Putamen (tissue), 1 donor: ENCODE measurements around the gene PTCH2.

Experiments
- DNase-seq: peaks from one replicate; pipeline ENCODE4 v3.0.0-alpha.2; 2016; ENCODE audit warnings: low spot score

PTCH2 gene

GRCh38 chr1:44777969-44778635, 65.0 kb downstream of the PTCH2 start:
- no peak for DNase-seq

DNA sequence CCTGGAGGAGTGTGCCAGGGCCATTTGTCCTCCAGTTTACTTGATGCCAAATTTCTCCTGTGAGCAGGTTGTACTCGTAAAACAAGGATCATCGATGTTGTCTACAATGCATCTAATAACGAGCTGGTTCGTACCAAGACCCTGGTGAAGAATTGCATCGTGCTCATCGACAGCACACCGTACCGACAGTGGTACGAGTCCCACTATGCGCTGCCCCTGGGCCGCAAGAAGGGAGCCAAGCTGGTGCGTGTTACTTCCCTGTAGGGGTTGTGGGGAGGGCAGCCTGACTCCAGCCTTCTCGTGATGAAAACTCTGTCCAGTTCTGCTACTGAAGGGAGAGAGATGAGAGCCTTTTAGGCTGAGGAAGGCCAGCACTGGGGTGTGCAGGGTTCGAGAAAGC, 65.5 kb downstream of the PTCH2 start:
- no peak for DNase-seq

DNA sequence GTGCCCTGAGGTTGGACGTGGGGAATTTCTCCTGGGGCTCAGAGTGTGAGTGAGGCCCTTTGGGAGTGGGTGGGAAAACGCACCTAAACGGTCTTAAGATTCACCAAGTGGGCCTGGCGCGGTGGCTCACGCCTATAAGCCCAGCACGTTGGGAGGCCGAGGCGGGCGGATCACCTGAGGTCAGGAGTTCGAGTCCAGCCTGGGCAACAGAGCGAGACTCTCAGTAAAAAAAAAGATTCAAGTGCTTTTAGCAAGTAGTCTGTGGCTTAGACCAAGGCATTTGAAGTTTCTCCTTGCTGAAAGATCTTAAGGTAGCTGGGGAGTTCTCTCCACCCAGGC, 66.4 kb downstream of the PTCH2 start:
- DNase-seq: no peak

- no peak for DNase-seq
Measured at GRCh38 chr1:44775930-44776729, 66.9 kb downstream of the PTCH2 start.

- peak; percentile 93 for DNase-seq
Measured at GRCh38 chr1:44775078-44775929, 67.7 kb downstream of the PTCH2 start, which contains the start of gene RPS8. Gene RPS8 (plus strand): TSS chr1:44775540. CDS start chr1:44775597, 57 bp downstream.
